GM10266 (cell line): Measurements from ENCODE around the gene BFSP1.

ENCODE experiments used
- DNase-seq: peaks from one replicate; pipeline ENCODE4 v3.0.0; 2012; ENCODE audit errors: extremely low spot score
- TF ChIP-seq, protein P1 (sequence below): IDR thresholded peaks from 2 replicates; pipeline ENCODE4 v1.5.1; 2012; ENCODE audit warnings: mild to moderate bottlenecking, low read depth; ENCODE audit not compliant: control insufficient read depth, insufficient read depth; ENCODE audit errors: missing control alignments

Gene BFSP1

DNA sequence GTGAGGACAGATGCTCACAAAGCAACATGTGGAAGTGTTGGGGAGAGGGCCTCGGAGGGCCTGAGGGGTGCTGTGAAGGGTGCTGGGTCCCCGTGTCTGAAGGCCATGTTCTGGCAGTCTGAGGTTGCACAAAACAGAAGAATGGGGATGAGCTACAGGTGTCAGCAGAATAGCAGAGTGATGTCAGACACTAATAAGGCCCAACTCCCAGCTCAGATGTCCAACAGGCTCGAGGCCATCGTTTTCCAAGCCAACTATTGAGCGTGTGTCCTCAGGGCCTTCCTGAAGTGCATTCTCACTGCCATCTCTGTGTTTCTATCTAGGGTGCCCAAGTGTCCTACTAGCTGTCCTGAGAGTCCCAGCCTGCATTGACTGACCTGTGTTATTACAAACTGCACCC is 7.9 kb downstream of the BFSP1 start:
- no peak for DNase-seq
- TF ChIP-seq, protein P1, sequence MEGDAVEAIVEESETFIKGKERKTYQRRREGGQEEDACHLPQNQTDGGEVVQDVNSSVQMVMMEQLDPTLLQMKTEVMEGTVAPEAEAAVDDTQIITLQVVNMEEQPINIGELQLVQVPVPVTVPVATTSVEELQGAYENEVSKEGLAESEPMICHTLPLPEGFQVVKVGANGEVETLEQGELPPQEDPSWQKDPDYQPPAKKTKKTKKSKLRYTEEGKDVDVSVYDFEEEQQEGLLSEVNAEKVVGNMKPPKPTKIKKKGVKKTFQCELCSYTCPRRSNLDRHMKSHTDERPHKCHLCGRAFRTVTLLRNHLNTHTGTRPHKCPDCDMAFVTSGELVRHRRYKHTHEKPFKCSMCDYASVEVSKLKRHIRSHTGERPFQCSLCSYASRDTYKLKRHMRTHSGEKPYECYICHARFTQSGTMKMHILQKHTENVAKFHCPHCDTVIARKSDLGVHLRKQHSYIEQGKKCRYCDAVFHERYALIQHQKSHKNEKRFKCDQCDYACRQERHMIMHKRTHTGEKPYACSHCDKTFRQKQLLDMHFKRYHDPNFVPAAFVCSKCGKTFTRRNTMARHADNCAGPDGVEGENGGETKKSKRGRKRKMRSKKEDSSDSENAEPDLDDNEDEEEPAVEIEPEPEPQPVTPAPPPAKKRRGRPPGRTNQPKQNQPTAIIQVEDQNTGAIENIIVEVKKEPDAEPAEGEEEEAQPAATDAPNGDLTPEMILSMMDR = no peak

DNA sequence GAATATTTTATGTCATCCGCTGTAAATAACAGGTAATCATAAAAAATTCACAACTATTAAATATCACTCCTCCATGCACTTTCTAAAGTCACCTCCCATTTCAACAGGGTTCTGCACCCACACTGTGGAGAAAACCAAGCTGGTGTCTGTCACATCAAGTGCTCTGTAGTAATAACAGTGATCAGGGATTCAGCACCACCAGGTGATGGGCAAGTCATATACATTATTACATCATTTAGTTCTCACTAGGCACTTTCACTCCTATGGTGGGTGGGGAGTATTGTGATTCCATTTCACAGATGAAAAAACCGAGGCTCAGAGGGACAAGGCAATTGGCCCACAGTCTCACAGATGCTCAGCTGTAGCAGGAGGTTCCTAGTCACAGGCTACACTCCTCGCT is 8.7 kb downstream of the BFSP1 start:
- TF ChIP-seq, protein P1 = no peak
- DNase-seq = no peak

DNA sequence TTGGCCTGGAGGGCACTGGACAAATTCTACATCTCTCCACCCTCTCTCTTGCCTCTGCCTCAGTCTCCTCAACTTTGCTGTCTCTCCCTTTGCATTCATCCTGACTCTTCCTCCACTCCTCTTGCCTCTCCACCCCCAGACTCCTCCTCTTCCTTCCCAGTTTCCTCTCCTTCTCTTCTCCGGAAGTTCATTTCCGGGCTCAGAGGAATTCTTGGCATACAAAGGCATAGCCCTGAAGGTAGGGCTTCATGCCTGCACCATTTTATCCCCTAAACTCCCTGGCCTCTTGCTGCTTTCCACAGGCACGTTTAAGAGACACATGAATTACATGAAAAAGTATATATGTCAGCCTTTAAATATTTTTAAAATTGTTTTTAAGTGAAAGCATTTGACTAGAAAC is 10.6 kb downstream of the BFSP1 start:
- TF ChIP-seq, protein P1 = no peak

DNA sequence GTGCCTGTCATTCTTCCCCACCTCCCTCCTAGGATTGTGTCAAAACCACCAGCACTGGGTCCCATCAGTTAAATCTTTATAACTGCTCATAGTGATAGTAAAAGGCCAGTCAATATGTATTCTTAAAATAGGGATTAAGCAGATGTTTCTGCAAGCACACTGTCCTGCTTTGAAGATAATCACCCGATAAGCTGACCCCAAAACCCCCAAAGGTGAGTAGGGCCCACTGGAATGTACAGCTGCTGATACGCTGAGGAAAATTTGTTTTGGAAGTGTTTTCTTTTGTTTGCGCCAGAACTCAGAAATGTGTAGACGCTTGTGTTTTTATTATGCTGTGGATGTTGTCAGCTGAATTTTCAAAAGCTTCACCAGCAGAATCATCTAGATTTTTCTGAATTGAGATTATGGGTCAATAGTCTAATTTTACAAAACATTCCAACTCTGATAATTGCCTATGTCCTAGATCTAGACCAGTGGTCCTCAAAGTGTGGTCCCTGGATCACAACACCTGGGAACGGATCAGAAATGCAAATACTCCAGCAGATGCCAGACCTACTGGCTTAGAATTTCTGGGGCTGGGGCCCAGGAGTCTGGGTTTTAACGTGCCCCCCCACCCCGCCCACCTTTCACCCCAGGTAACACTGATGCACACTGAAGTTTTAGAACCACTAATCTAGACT is 11.4 kb downstream of the BFSP1 start:
- DNase-seq = no peak
- TF ChIP-seq, protein P1 = no peak

More for the DNA sequence above, 10.6 kb downstream of the BFSP1 start:
- DNase-seq = no peak

DNA sequence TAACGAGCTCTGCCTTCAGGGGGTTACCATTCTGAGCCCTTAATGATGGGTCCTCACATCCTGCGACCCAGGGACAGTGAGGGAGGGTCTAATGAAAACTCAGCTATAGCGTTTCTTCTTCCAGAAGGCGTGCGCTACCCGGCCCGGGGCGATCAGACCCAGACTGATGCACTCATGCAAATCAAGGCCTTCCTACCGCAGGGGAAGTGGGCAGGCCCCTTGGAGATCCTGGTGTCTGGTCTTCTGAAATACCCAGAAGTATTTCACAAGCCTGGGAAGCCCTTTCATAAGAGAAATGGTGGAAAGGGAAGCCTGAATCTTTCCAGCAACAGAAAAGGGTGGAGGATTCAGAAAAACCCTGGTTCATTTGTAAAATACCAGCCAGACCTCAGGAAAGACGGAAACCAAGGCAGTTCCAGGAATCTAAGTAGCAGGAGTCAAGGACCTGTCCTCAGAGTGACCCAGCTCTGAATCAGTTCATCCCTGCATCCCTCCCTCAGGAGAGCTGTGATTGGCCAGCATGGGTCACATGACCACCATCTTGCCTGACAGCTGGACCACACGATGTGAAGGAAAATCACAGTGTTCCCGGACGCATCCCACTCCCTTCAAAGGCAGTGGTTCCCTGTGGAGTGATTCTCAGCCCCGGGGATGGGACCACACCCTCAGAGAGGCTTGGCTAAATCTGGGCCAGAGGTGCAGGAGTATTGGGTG is 12.7 kb downstream of the BFSP1 start:
- TF ChIP-seq, protein P1 = no peak
- DNase-seq = no peak

DNA sequence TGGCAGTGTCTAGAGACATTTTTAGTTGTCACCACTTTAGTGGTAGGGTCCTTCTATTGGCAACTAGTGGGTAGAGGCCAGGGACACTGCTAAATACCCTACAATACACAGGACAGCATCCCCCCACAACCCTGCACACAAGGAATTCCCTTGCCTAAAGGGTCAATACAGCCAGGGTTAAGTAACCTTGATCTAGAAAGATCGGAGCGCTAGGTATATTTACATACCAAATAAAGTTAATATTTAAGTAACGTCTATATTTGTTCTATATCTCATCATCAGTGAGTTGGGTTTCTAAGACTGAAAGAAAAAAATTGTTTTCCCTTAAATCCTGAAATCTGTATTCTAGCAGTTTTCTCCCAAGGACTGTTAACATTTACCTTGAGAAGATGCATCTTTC is 16.1 kb downstream of the BFSP1 start:
- DNase-seq = no peak
- TF ChIP-seq, protein P1 = no peak

DNA sequence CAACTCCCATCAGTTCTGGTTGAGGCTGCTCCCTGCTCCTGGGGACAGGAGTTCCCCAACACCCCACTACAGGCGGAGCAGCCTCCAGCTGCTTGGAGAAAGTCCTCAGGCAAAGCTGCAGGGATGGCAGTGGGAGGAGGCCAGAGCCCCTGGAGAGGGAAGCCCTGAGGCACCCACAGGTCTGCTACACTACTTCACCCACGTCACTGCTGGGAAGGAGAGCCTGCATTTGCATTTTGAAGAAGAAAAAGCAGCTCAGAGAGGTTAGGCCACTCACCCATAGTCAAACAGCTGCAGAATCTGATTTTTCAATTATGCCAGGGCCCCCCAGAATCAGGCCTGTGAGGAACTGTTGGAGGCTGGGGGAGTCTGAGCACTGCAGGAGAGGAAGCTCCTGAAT is 17.2 kb downstream of the BFSP1 start:
- TF ChIP-seq, protein P1 = no peak
- DNase-seq = no peak
